GM12892 (cell line): Measurements from ENCODE around the gene ANO9.

Source experiments
- POLR2A ChIP-seq: IDR thresholded peaks from 2 replicates; pipeline ENCODE4 v1.6.1; 2011; ENCODE audit warnings: low read depth, low read length, control low read depth
- POLR2AphosphoS5 ChIP-seq: IDR thresholded peaks from 2 replicates; pipeline ENCODE4 v1.6.1; 2011; ENCODE audit warnings: low read depth, low read length, control low read depth

- TF ChIP-seq POLR2AphosphoS5 (no peak), POLR2A (no peak)
Measured at GRCh38 chr11:429391-429790, 12.4 kb downstream of the ANO9 start.
